GM19240 (cell line): Measurements from ENCODE around the gene DOCK11.
"Not testable (repeated sequence)": the region's sequence is repeated elsewhere in the genome, so short reads cannot be mapped to it uniquely, and the experiment has no call there.

ENCODE experiments used
- DNase-seq: peaks from one replicate; pipeline ENCODE4 v3.0.0; 2011; ENCODE audit warnings: low spot score; ENCODE audit not compliant: insufficient read length

DOCK11 gene

DNA sequence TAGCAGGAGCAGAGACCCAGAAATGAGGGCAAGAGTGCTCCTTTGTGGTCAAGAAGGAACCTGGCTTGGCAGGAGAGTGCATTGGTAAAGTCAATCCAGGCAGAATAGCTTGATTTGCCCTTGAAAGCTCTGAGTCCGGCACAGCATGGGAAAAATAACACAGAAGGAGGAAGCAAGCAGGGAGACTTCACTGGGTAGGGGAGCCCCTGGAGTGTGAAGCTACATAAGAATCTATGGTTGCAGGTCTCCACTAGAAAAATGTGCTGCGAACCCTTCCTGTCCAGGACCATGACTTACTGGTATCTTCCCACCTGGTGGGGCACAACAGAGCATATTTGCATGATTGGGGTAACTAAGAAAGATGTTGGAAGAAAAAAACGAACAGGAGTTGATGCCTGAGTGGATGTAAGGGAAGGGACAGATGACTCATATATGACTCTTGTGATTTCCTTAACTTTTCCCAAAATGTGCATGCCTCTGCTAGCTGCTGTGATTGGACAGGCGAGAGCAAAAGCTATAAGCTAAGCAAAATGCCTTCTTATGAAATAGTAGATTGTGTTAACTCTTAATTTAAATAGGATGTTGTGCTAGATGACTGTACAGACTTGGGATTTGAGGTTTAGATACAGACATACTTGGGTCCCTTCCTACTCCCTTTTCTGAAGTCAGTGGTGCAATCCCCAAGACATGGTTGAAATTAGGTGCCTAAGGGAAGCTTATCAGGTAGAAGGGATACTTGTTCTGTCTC, 235.1 kb downstream of the DOCK11 start:
- no peak for DNase-seq

DNA sequence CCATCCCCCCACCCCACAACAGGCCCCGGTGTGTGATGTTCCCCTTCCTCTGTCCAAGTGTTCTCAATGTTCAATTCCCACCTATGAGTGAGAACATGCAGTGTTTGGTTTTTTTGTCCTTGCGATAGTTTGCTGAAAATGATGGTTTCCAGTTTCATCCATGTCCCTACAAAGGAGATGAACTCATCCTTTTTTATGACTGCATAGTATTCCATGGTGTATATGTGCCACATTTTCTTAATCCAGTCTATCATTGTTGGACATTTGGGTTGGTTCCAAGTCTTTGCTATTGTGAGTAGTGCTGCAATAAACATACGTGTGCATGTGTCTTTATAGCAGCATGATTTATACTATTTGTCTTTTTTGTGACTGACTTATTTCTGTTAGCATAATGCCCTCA, 236.9 kb downstream of the DOCK11 start:
- not testable (repeated sequence) for DNase-seq

DNA sequence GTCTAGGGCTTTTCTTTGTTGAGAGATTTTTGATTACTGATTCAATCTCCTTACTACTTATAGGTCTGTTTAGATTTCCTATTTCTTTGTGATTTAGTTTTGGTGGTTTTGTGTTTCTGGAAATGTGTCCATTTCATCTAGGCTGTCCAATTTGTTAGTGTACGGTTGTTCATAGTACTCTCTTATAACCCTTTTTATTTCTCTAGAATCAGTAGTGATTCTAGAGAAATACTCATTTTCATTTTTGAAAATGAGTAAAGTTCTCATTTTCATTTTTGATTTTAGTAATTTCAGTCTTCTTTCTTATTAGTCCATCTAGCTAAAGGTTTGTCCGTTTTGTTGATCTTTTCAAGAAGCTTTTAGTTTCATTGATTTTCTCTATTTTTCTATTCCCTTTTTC, 239.3 kb downstream of the DOCK11 start:
- no peak for DNase-seq
